HG03457 (cell line): ENCODE results near the gene TIMM10.

Source experiments
- ATAC-seq: cut with Tn5 transposase; IDR thresholded peaks from one replicate; pipeline ENCODE4 v1.9.1; 2021; ENCODE audit warnings: moderate number of reproducible peaks; ENCODE audit not compliant: unreplicated experiment

Gene TIMM10

GRCh38 chr11:57485217-57485990, 45.1 kb downstream of the TIMM10 start:
- no peak for ATAC-seq

GRCh38 chr11:57484141-57484710, 46.3 kb downstream of the TIMM10 start:
- ATAC-seq: no peak

- no peak for ATAC-seq
These were observed 47.0 kb downstream of the TIMM10 start for GRCh38 chr11:57483562-57483918.

GRCh38 chr11:57482782-57483561, 47.6 kb downstream of the TIMM10 start:
- ATAC-seq: peak; percentile 48

- ATAC-seq: no peak
These were observed 48.4 kb downstream of the TIMM10 start for GRCh38 chr11:57481915-57482781.

GRCh38 chr11:57481315-57481714, 49.2 kb downstream of the TIMM10 start:
- ATAC-seq: no peak

- ATAC-seq: no peak
These were observed 50.0 kb downstream of the TIMM10 start for GRCh38 chr11:57480409-57481137.

- ATAC-seq: no peak
These were observed 50.6 kb downstream of the TIMM10 start for GRCh38 chr11:57479911-57480310.

GRCh38 chr11:57479021-57479663, 51.4 kb downstream of the TIMM10 start:
- no peak for ATAC-seq
